B cell (primary cell): ENCODE data around the gene SNCB.

Source experiments
- EZH2 ChIP-seq: IDR thresholded peaks from 2 replicates; pipeline ENCODE4 v1.6.1; 2012; ENCODE audit warnings: borderline replicate concordance, low read depth, mild to moderate bottlenecking, moderate library complexity, low read length; ENCODE audit not compliant: insufficient read depth, poor library complexity, severe bottlenecking
- TF ChIP-seq, protein P1 (sequence below): fragments of 200-600 bp; IDR thresholded peaks from one replicate; pipeline ENCODE4 v1.8.0; 2022; ENCODE audit warnings: antibody characterized with exemption, mild to moderate bottlenecking

DNA sequence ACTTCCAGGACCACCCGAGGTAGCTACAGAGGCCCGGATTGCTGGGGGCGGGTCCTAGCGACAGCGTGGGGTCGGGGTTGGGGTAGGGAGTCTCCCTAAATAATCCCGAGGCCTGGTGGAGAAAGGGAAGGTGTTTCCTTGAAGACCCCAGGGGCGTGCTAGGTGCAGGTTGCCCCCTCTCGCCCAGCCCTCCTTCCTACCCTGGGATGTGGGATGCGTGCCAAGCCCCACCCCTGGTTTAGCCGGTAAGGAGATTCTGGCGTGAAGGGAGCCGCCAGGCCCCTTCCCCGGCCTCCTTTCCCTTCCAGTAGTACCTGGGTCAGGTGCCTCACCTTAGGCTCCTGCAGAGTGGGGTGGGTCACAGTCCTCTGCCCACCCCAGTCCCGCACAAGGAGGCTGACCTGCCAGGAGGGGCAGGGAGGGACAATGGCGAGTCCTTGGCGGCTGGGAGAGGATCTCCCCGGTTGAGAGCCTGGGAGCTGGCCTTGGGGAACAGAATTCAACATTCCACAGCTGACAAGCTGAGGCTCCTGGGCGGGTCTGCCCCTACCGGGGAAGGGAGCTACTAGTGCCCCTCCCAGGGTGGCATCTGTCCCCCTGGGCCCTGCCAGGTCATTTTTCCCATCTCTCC lies 17.6 kb upstream of the SNCB start:
- TF ChIP-seq, protein P1, sequence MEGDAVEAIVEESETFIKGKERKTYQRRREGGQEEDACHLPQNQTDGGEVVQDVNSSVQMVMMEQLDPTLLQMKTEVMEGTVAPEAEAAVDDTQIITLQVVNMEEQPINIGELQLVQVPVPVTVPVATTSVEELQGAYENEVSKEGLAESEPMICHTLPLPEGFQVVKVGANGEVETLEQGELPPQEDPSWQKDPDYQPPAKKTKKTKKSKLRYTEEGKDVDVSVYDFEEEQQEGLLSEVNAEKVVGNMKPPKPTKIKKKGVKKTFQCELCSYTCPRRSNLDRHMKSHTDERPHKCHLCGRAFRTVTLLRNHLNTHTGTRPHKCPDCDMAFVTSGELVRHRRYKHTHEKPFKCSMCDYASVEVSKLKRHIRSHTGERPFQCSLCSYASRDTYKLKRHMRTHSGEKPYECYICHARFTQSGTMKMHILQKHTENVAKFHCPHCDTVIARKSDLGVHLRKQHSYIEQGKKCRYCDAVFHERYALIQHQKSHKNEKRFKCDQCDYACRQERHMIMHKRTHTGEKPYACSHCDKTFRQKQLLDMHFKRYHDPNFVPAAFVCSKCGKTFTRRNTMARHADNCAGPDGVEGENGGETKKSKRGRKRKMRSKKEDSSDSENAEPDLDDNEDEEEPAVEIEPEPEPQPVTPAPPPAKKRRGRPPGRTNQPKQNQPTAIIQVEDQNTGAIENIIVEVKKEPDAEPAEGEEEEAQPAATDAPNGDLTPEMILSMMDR: no peak
- TF ChIP-seq EZH2: no peak
